HG03442 (cell line): ENCODE results near the gene CST9.
A peak's percentile ranks its signal among the peaks of the same experiment; 100 is the strongest.
"Not testable (repeated sequence)": the region's sequence is repeated elsewhere in the genome, so short reads cannot be mapped to it uniquely, and the experiment has no call there.

Source experiments
- ATAC-seq: cut with Tn5 transposase; IDR thresholded peaks from one replicate; pipeline ENCODE4 v1.9.1; 2021; ENCODE audit warnings: mild to moderate bottlenecking, moderate library complexity; ENCODE audit not compliant: unreplicated experiment

The CST9 gene

GRCh38 chr20:23624324-23624691, 18.6 kb upstream of the CST9 start:
- no peak for ATAC-seq

- ATAC-seq, result no peak
Measured at GRCh38 chr20:23623666-23624323, 18.1 kb upstream of the CST9 start.

GRCh38 chr20:23622839-23623343, 17.2 kb upstream of the CST9 start:
- ATAC-seq, result peak; percentile 75

- not testable (repeated sequence) for ATAC-seq
Measured at GRCh38 chr20:23622401-23622800, 16.7 kb upstream of the CST9 start.

- not testable (repeated sequence) for ATAC-seq
Measured at GRCh38 chr20:23620670-23621386, 15.1 kb upstream of the CST9 start.

GRCh38 chr20:23614163-23614562, 8.4 kb upstream of the CST9 start:
- no peak for ATAC-seq

GRCh38 chr20:23613676-23614075, 8.0 kb upstream of the CST9 start:
- no peak for ATAC-seq

GRCh38 chr20:23612396-23612795, 6.7 kb upstream of the CST9 start:
- no peak for ATAC-seq

GRCh38 chr20:23609486-23610109, 3.9 kb upstream of the CST9 start:
- ATAC-seq, result no peak

GRCh38 chr20:23608251-23608846, 2.6 kb upstream of the CST9 start:
- ATAC-seq, result no peak

- no peak for ATAC-seq
Measured at GRCh38 chr20:23607497-23608245, 2.0 kb upstream of the CST9 start.

GRCh38 chr20:23606652-23607049, 934 bp upstream of the CST9 start:
- peak; percentile 90 for ATAC-seq

- no peak for ATAC-seq
Measured at GRCh38 chr20:23604306-23604705, 1.4 kb downstream of the CST9 start.

- no peak for ATAC-seq
Measured at GRCh38 chr20:23603321-23603720, 2.4 kb downstream of the CST9 start.

- ATAC-seq, result no peak
Measured at GRCh38 chr20:23602699-23603098, 3.0 kb downstream of the CST9 start.

- ATAC-seq, result no peak
Measured at GRCh38 chr20:23602241-23602640, 3.5 kb downstream of the CST9 start.

GRCh38 chr20:23601715-23602114, 4.0 kb downstream of the CST9 start:
- no peak for ATAC-seq

GRCh38 chr20:23598481-23598880, 7.2 kb downstream of the CST9 start:
- ATAC-seq, result no peak

- ATAC-seq, result no peak
Measured at GRCh38 chr20:23596579-23597250, 9.0 kb downstream of the CST9 start.

GRCh38 chr20:23595941-23596340, 9.8 kb downstream of the CST9 start:
- no peak for ATAC-seq
